ENCODE data around the gene FAM193B. TPM values are rescaled to one million over a fixed set of nuclear protein-coding genes. Genes with fewer than 3 reads are reported as not detected.
"Not testable (repeated sequence)": the region's sequence is repeated elsewhere in the genome, so short reads cannot be mapped to it uniquely, and the experiment has no call there.

Gene FAM193B
- total RNA-seq, 1 experiment from 2014 or later = 20.8 TPM

- DNase-seq (ENCODE audit: extremely low read depth, low read depth) = no peak
Observed at GRCh38 chr5:177578316-177578715, 24.0 kb upstream of the FAM193B start.

GRCh38 chr5:177576169-177576568 lies 21.8 kb upstream of the FAM193B start:
- DNase-seq (ENCODE audit: extremely low read depth, low read depth) = no peak

DNA sequence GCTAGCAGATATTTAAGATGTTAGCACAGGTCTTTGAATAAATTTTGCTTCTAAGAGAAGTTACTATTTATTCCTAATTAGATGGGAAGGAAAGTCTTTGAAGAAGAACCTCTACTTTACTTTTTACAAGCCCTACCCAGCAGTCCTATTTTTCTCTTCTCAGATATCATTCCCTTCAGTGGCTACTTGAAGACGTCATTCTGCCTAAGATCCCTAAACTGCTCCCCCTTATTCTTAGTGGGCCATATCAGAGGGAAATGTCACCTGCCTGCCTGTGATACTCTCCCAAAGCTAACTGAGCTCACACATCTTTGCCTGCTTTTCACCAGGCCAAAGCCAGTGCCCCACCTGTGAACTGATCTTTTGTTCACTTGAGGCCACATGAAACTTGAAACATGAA lies 21.1 kb upstream of the FAM193B start:
- no peak for DNase-seq (ENCODE audit: extremely low read depth, low read depth)

- no peak for DNase-seq (ENCODE audit: extremely low read depth, low read depth)
Observed at GRCh38 chr5:177569894-177570293, 15.5 kb upstream of the FAM193B start.

GRCh38 chr5:177568326-177568725 lies 14.0 kb upstream of the FAM193B start:
- no peak for DNase-seq (ENCODE audit: extremely low read depth, low read depth)

DNA sequence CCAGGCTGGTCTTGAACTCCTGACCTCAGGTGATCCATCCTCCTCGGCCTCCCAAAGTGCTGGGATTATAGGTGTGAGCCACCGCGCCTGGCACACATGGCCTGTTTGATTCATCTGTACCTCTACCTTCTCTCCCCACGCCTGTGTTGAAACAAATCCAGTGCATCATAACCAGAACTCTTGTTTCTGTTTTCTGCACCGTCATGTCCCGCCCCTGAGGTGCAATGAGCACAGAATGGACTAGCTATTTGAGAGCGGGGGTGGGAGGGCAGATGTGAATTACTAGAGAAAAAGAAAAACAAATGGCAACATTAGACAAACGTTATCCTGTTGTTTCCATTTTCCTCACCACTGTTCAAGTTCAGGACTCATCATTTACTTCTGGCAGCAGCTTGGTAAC lies 10.7 kb upstream of the FAM193B start:
- DNase-seq (ENCODE audit: extremely low read depth, low read depth) = no peak

DNA sequence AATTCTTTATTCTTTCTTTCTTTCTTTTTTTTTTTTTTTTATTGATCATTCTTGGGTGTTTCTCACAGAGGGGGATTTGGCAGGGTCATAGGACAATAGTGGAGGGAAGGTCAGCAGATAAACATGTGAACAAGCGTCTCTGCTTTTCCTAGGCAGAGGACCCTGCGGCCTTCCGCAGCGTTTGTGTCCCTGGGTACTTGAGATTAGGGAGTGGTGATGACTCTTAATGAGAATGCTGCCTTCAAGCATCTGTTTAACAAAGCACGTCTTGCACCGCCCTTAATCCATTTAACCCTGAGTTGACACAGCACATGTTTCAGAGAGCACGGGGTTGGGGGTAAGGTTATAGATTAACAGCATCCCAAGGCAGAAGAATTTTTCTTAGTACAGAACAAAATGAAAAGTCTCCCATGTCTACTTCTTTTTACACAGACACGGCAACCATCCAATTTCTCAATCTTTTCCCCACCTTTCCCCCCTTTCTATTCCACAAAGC lies 5.1 kb upstream of the FAM193B start:
- DNase-seq (ENCODE audit: extremely low read depth, low read depth) = not testable (repeated sequence)

GRCh38 chr5:177557796-177558195 lies 3.4 kb upstream of the FAM193B start:
- no peak for DNase-seq (ENCODE audit: extremely low read depth, low read depth)

DNA sequence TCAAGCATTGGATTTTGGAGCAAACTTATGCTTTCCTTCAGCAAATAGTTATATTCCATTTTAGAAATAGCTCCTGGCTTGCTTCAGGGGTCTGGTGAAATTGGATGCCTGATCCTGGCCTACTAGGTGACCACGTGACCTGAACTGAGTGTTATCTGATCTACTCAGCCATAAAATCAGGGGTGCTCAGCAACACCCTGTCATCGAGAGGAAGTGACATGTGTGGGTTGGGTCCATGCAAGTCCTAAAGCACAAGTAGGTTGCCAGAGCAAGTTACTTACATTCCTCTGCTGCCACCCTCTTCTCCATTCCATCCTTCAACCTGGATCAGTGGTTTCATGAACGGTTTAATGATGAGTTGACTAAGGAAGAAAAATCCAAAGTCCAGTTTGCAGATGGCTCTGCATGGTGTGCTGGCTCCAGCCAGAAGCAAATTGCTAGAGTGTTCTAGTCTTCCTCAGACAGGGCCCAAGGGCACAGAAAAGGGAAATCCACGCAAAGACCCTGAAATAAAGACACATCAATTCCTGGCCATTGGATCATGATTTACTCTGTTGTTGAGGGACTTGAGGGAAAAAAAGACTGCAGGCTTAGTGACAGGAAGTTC lies 2.8 kb upstream of the FAM193B start:
- no peak for DNase-seq (ENCODE audit: extremely low read depth, low read depth)

- DNase-seq (ENCODE audit: extremely low read depth, low read depth) = no peak
Observed at GRCh38 chr5:177555665-177556064, 1.3 kb upstream of the FAM193B start.

GRCh38 chr5:177555228-177555627 lies 865 bp upstream of the FAM193B start:
- no peak for DNase-seq (ENCODE audit: extremely low read depth, low read depth)

DNA sequence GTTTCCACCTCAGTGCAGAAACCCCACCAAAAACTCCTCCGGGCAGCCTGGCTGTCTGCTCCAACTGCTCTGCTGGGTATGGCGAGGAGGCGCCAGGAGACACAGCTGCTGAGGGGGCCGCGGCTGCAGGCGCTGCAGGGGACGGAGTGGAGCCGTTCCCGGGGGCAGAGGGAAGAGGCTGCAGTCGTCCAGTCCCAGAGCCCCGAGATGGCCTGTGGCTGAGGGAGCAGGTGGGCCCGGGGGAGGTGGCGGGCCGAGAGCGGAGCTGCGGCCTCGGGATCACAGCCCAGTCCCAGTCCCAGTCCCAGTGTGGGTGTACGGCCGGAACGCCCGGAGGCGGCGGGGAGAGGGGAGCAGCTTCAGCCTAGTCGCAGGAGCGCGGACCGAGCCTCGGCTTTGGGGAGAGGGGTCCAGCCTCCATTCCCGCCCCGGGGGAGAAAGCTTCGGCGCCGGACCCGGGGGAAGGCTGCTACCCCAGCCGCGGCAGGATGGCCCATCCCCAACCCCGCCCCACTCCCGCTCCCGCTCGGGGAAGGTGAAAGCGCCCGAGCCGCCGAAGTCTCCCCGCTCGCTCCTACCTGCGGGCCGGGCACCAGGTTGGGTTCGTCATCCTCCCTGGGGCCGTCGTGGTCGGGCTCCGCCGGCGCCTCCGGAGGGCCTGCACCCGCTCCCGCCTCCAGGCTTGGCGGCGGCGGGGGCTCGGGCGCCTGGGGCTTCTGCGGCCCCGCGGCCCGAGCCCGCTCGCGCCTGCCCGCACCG lies 513 bp downstream of the FAM193B start:
- no peak for DNase-seq (ENCODE audit: extremely low read depth, low read depth)

DNA sequence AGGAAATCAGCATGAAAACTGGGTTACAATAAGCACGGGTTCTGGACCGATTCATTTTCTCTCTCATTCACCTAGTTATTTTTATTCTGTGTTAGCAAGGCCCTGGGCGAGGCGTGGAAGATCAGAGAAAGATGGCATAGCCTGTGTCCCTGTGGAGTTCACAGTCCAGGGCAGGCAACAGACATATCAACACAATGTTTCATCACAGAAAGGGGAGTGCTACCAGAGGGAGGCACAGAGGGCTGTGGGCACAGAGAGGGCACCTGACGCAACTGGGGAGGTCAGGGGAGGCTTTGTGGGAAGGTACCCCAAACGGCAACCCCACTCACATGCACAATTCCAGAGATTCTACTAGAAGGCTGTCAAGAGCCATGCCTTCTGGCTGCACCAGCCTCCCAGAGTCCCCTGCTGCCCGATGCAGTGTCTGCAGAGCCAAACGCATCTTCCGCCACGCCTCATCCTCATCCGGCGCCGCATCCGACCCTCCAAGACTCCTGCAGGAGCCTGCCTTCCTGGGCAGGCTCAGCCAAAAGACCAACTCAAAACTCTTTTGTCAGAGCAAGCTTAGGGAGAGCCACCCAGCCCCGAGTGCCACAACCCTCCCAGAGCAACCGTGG lies 1.4 kb downstream of the FAM193B start:
- no peak for DNase-seq (ENCODE audit: extremely low read depth, low read depth)

DNA sequence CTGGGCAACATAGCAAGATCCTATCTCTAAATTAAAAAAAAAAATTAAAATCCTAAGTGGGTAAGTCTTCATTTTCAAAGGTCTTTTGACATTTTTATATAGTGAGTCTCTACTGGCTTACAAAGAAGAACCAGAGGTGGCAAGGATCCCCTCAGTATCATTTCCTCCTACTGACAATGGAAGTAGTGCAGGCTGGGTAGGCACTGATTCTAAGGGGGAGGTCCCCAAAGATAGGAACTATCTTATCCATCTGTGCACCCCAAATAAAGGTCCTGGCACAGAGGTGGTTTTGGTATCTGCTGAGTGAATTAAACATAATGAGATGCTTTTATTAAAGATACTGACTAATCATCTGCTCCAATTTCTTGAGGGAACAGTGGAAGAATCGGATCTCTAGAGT lies 4.2 kb downstream of the FAM193B start:
- no peak for DNase-seq (ENCODE audit: extremely low read depth, low read depth)

DNA sequence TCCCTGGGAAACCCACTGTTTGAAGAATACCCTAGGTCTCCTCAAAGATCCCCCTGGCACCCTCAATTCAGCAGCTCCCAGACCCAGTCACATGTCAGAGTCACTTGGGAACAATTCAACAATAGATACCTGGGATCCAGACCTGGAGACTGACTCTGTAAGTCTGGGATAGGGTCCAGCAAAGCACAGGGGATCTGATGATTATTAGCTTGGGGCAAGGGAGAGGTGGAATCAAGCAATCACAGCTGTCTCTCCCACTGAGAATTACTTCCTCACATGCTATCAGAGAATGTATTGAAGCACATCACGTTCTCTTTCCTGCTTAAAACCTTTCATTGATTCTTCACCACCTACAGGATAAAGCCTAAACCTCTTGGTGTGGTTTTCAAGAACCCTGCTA lies 5.9 kb downstream of the FAM193B start:
- no peak for DNase-seq (ENCODE audit: extremely low read depth, low read depth)

- no peak for DNase-seq (ENCODE audit: extremely low read depth, low read depth)
Observed at GRCh38 chr5:177547736-177548135, 6.6 kb downstream of the FAM193B start.

DNA sequence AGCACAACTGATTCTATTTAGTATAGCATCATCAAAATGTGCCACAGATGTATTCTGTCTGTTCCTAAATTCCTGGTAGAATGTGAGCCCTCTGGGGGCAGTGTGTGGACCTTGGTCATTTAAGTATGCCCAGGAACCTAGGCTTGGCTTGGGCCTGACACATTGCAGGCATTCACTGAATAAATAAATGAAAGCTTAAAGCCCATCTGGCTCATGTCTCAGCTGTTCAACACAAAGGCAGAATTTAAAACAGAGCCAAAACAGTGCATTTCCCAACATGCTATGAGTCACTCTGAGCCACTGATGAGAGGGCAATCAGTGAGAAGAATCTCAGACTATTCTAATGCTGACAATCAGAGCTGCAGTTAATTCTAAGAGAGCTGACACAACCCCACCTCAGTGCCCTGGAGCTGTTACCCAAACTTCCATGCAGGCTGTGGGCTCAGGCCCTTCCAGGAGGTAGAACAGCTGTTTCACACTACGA lies 8.1 kb downstream of the FAM193B start:
- DNase-seq (ENCODE audit: extremely low read depth, low read depth) = peak; percentile 44

DNA sequence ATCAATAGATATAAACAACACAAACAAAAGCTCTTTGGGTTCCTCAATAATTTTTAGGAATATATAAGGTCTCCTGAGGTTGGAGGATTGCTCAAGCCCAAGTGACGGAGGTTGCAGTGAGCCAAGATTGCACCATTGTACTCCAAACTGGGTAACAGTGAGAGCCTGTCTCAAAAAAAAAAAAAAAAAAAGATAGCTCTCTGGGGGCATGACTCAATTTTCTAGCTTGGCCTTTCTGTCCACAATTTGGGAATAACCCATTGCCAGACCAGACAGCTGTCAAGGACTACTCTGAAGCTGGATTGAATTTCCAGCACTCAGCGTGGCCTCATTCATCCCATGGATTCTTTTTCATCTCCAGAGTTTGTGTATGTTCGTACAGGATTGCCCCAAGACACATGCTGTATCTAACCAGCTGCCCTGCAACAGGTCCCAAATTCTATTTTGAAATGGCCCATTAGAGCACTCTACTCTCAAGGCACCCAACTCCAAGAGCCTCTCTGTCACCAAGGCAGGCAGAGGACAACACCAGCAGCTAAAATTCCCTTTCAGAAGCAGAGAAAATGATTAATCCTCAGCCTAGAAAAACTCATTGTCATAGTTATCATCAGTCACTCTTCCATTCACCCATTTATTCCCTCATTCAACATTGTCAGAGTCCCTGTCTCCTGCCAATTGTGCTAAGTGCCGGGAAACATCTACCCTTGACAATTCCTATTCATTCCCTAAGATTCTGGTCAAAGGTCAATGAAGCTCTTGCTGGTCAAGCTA lies 8.7 kb downstream of the FAM193B start:
- no peak for DNase-seq (ENCODE audit: extremely low read depth, low read depth)

DNA sequence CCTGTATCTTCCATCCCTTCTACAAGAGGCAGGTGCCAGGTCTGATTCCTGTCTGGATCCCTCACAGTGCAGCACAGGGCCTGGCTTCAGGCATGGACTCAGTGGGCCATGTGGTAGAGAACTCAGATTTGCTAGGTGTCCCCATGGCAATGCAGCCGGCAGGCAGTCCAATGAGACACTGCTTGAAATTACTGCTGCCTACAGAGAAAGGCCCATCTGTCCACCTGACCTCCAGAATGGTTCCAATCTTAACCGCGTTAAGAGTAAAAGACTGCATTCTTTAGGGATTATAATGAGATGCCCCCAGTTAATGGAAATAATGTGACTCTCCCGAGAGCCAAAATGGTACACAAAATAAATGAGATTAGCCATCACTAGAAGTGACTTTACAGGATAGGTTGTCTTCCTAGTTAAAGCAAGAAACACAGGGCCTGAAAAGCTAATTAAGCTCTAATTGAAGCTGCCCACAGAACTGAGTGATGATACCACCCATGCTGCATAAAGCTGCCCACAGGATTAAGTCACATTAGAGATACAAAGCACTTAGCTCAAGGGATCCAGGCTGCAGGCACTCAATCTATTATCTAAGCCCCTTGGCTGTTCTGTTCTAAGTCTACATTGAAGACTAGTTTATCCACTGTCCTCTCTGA lies 11.4 kb downstream of the FAM193B start:
- DNase-seq (ENCODE audit: extremely low read depth, low read depth) = no peak

- DNase-seq (ENCODE audit: extremely low read depth, low read depth) = no peak
Observed at GRCh38 chr5:177540438-177540837, 13.9 kb downstream of the FAM193B start.
